SU-DHL-6 (cell line): ENCODE results near the gene BCLAF1.

Experiments
- H2AFZ ChIP-seq: fragments of 200-600 bp; sonication (generic); 2 replicates; pipeline ENCODE4 v1.6.1; 2014; ENCODE audit warnings: low read depth, mild to moderate bottlenecking, moderate library complexity, mixed read lengths, antibody characterized with exemption, low read length; ENCODE audit not compliant: severe bottlenecking
- H3F3A ChIP-seq: fragments of 200-600 bp; shearing (Covaris generic); 2 replicates; pipeline ENCODE4 v1.6.0; 2016; ENCODE audit warnings: antibody characterized with exemption, mild to moderate bottlenecking; ENCODE audit not compliant: insufficient read depth
- H3K27ac ChIP-seq: fragments of 200-600 bp; sonication (generic); 2 replicates; pipeline ENCODE4 v1.5.1; 2016; ENCODE audit warnings: low read depth, mild to moderate bottlenecking, low read length, moderate library complexity, mixed read lengths
- H3K27me3 ChIP-seq: fragments of 200-600 bp; sonication (generic), shearing (Covaris generic); 2 replicates; pipeline ENCODE4 v1.6.0; 2014; ENCODE audit warnings: mild to moderate bottlenecking, low read length
- H3K36me3 ChIP-seq: fragments of 200-600 bp; sonication (generic); 2 replicates; pipeline ENCODE4 v1.6.1; 2014; ENCODE audit warnings: mild to moderate bottlenecking, low read length, mixed read lengths
- H3K4me2 ChIP-seq: fragments of 300-600, 200-600 bp; shearing (Covaris generic), sonication (generic); 2 replicates; pipeline ENCODE4 v1.6.0; 2014; ENCODE audit warnings: low read length, low read depth, mild to moderate bottlenecking; ENCODE audit not compliant: poor library complexity, severe bottlenecking
- H3K4me3 ChIP-seq: fragments of 200-600 bp; sonication (generic); 2 replicates; pipeline ENCODE4 v1.5.1; 2014; ENCODE audit warnings: antibody characterized with exemption, low read length, mild to moderate bottlenecking, mixed read lengths; ENCODE audit not compliant: insufficient read depth, poor library complexity, severe bottlenecking
- H3K79me2 ChIP-seq: fragments of 200-600 bp; sonication (generic); 2 replicates; pipeline ENCODE4 v1.6.1; 2014; ENCODE audit warnings: mild to moderate bottlenecking, low read length, moderate library complexity; ENCODE audit not compliant: insufficient read depth
- H3K9ac ChIP-seq: fragments of 200-600 bp; sonication (generic); 2 replicates; pipeline ENCODE4 v1.7.0; 2014; ENCODE audit warnings: mild to moderate bottlenecking, low read length
- H3K9me2 ChIP-seq: fragments of 200-600 bp; sonication (generic); replicated peaks from 2 replicates; pipeline ENCODE4 v1.6.1; 2014; ENCODE audit warnings: low read length; ENCODE audit not compliant: insufficient read depth
- H3K9me3 ChIP-seq: fragments of 200-600 bp; sonication (generic); 2 replicates; pipeline ENCODE4 v1.6.1; 2014; ENCODE audit warnings: low read length, mixed read lengths; ENCODE audit not compliant: insufficient read depth
- H4K20me1 ChIP-seq: fragments of 200-600 bp; sonication (generic); 2 replicates; pipeline ENCODE4 v1.6.1; 2014; ENCODE audit warnings: low read depth, mild to moderate bottlenecking, antibody characterized with exemption, low read length, moderate library complexity, mixed read lengths
- CTCF ChIP-seq: fragments of 200-600 bp; sonication (generic); IDR thresholded peaks from one replicate; pipeline ENCODE4 v1.5.1; 2017; ENCODE audit warnings: antibody characterized with exemption, mild to moderate bottlenecking, low read length, moderate library complexity; ENCODE audit not compliant: insufficient read depth, poor library complexity, severe bottlenecking
- EZH2phosphoT487 ChIP-seq: fragments of 200-600 bp; sonication (generic), shearing (Covaris generic); conservative IDR thresholded peaks from 2 replicates; pipeline ENCODE4 v1.6.1; 2018; ENCODE audit warnings: mild to moderate bottlenecking, antibody characterized with exemption, low read length, moderate library complexity, mixed read lengths

The BCLAF1 gene

GRCh38 chr6:136254851-136255466, 34.7 kb downstream of the BCLAF1 start:
- no peaks in the 10 kb centered on the region for H3K27me3 ChIP-seq

GRCh38 chr6:136253734-136254133, 35.9 kb downstream of the BCLAF1 start:
- Histone ChIP-seq H3K4me3 (no peak overlapping the region), H4K20me1 (0 out of 2 replicates have a peak, but pooled peaks cover 11% of the 10 kb centered on the region), H3K9ac (no peak overlapping the region), H3F3A (peaks cover 68% of the 10 kb centered on the region), H3K4me2 (no peak overlapping the region), H3K36me3 (peaks cover 24% of the 10 kb centered on the region), H3K9me2 (no peaks in the 10 kb centered on the region), H3K27me3 (no peaks in the 10 kb centered on the region), H2AFZ (no peak overlapping the region), H3K9me3 (peaks cover 3% of the 10 kb centered on the region; the same call in 1 of the 2 replicates), H3K27ac (no peak overlapping the region), H3K79me2 (peaks cover 13% of the 10 kb centered on the region)
- no peak for TF ChIP-seq EZH2phosphoT487
- no peak for TF ChIP-seq CTCF

More at GRCh38 chr6:136254851-136255466, 34.7 kb downstream of the BCLAF1 start:
- H3K9me3 ChIP-seq, result no peaks in the 10 kb centered on the region
- H3K9me2 ChIP-seq, result no peaks in the 10 kb centered on the region
- H2AFZ ChIP-seq, result no peak overlapping the region
- H3F3A ChIP-seq, result peaks cover 75% of the 10 kb centered on the region
- no peak overlapping the region for H3K9ac ChIP-seq
- H3K4me2 ChIP-seq, result no peak overlapping the region
- H3K36me3 ChIP-seq, result peaks cover 31% of the 10 kb centered on the region
- H4K20me1 ChIP-seq, result peaks cover 11% of the 10 kb centered on the region; the same call in 1 of the 2 replicates
- no peak overlapping the region for H3K27ac ChIP-seq
- TF ChIP-seq CTCF (no peak), EZH2phosphoT487 (no peak)
- H3K4me3 ChIP-seq, result no peak overlapping the region
- H3K79me2 ChIP-seq, result peaks cover under 1% of the 10 kb centered on the region

- H3K36me3 ChIP-seq, result peaks cover 23% of the 10 kb centered on the region
- H3K4me2 ChIP-seq, result no peak overlapping the region
- no peaks in the 10 kb centered on the region for H3K27me3 ChIP-seq
- peaks cover 25% of the 10 kb centered on the region for H3K79me2 ChIP-seq
- peaks cover 5% of the 10 kb centered on the region; the same call in 1 of the 2 replicates for H3K9me3 ChIP-seq
- H3K4me3 ChIP-seq, result no peak overlapping the region
- no peak overlapping the region for H3K9ac ChIP-seq
- H3K27ac ChIP-seq, result no peak overlapping the region
- 0 out of 2 replicates have a peak, but pooled peaks cover 10% of the 10 kb centered on the region for H4K20me1 ChIP-seq
- no peak for TF ChIP-seq CTCF
- no peak for TF ChIP-seq EZH2phosphoT487
- peaks cover 55% of the 10 kb centered on the region for H3F3A ChIP-seq
- no peaks in the 10 kb centered on the region for H3K9me2 ChIP-seq
- no peak overlapping the region for H2AFZ ChIP-seq
Measured at GRCh38 chr6:136252441-136252840, 37.2 kb downstream of the BCLAF1 start.
